Measurements from ENCODE around the gene KCNH1. TPM values are rescaled to one million over a fixed set of nuclear protein-coding genes. Genes with fewer than 3 reads are reported as not detected.

KCNH1 gene
- total RNA-seq, 1 experiment from 2014 or later, result not detected

- H3K9me3 ChIP-seq (ENCODE audit: low read depth, low read length, poor library complexity, severe bottlenecking), result no peaks in the 10 kb centered on the region
- H3K27ac ChIP-seq (ENCODE audit: low read depth, low read length, poor library complexity, severe bottlenecking), result no peak overlapping the region
- peaks cover 28% of the 10 kb centered on the region for H3K4me1 ChIP-seq (ENCODE audit: insufficient read depth, low read length, poor library complexity, severe bottlenecking)
- no TSS peak for BruUV-seq (replicated peaks)
- TF ChIP-seq EZH2 (IDR thresholded peaks at IDR 0.05; ENCODE audit: borderline replicate concordance, low read depth, low read length, poor library complexity, severe bottlenecking) (no peak), CTCF (conservative IDR thresholded peaks at IDR 0.05; ENCODE audit: low read depth, low read length) (no peak)
- no peak for DNase-seq (ENCODE audit: low spot score)
- H3K36me3 ChIP-seq (ENCODE audit: insufficient read depth, low read length, poor library complexity, severe bottlenecking), result no peaks in the 10 kb centered on the region
- H3K4me3 ChIP-seq (ENCODE audit: low read depth, low read length, poor library complexity, severe bottlenecking), result no peak overlapping the region
- ChIA-PET POLR2A (ENCODE audit: low non-redundant PET) (no interaction called here), CTCF (no interaction called here)
- no peaks in the 10 kb centered on the region for H3K27me3 ChIP-seq (replicated peaks; ENCODE audit: insufficient read depth, low read depth, low read length, poor library complexity)
- intact Hi-C loops (cut with micrococcal nuclease; ENCODE audit: unreplicated experiment), result no loop called here
Measured at GRCh38 chr1:210650403-210650802, 483.5 kb downstream of the KCNH1 start.

- BruUV-seq (replicated peaks), result no TSS peak
- Histone ChIP-seq H3K4me1 (ENCODE audit: insufficient read depth, low read length, poor library complexity, severe bottlenecking) (peaks cover 28% of the 10 kb centered on the region), H3K27ac (ENCODE audit: low read depth, low read length, poor library complexity, severe bottlenecking) (no peak overlapping the region), H3K36me3 (ENCODE audit: insufficient read depth, low read length, poor library complexity, severe bottlenecking) (no peaks in the 10 kb centered on the region), H3K4me3 (ENCODE audit: low read depth, low read length, poor library complexity, severe bottlenecking) (no peak overlapping the region), H3K27me3 (replicated peaks; ENCODE audit: insufficient read depth, low read depth, low read length, poor library complexity) (no peaks in the 10 kb centered on the region), H3K9me3 (ENCODE audit: low read depth, low read length, poor library complexity, severe bottlenecking) (no peaks in the 10 kb centered on the region)
- DNase-seq (ENCODE audit: low spot score), result no peak
- TF ChIP-seq EZH2 (IDR thresholded peaks at IDR 0.05; ENCODE audit: borderline replicate concordance, low read depth, low read length, poor library complexity, severe bottlenecking) (no peak), CTCF (conservative IDR thresholded peaks at IDR 0.05; ENCODE audit: low read depth, low read length) (no peak)
- intact Hi-C loops (cut with micrococcal nuclease; ENCODE audit: unreplicated experiment), result no loop called here
- CTCF ChIA-PET, result no interaction called here
- POLR2A ChIA-PET (ENCODE audit: low non-redundant PET), result no interaction called here
Measured at GRCh38 chr1:210648588-210649269, 485.2 kb downstream of the KCNH1 start.

- no TSS peak for BruUV-seq (replicated peaks)
- Histone ChIP-seq H3K36me3 (ENCODE audit: insufficient read depth, low read length, poor library complexity, severe bottlenecking) (no peaks in the 10 kb centered on the region), H3K4me3 (ENCODE audit: low read depth, low read length, poor library complexity, severe bottlenecking) (no peak overlapping the region), H3K27ac (ENCODE audit: low read depth, low read length, poor library complexity, severe bottlenecking) (peak overlapping the region; percentile 8), H3K27me3 (replicated peaks; ENCODE audit: insufficient read depth, low read depth, low read length, poor library complexity) (no peaks in the 10 kb centered on the region), H3K9me3 (ENCODE audit: low read depth, low read length, poor library complexity, severe bottlenecking) (no peaks in the 10 kb centered on the region), H3K4me1 (ENCODE audit: insufficient read depth, low read length, poor library complexity, severe bottlenecking) (peaks cover 28% of the 10 kb centered on the region)
- TF ChIP-seq CTCF (conservative IDR thresholded peaks at IDR 0.05; ENCODE audit: low read depth, low read length), result no peak
- no peak for TF ChIP-seq EZH2 (IDR thresholded peaks at IDR 0.05; ENCODE audit: borderline replicate concordance, low read depth, low read length, poor library complexity, severe bottlenecking)
- ChIA-PET CTCF (no interaction called here), POLR2A (ENCODE audit: low non-redundant PET) (interaction anchor here (0.7 kb wide), 1 partner anchor 9 kb away, joined by 6 read pairs; no protein-coding TSS in a partner anchor)
- intact Hi-C loops (cut with micrococcal nuclease; ENCODE audit: unreplicated experiment), result no loop called here
- DNase-seq (ENCODE audit: low spot score), result peak; percentile 37
Measured at GRCh38 chr1:210647406-210648333, 486.3 kb downstream of the KCNH1 start.

Data from A673 (cell line).